Right kidney (tissue), 1 donor: ENCODE measurements around the gene BPIFA3.

Experiments
- DNase-seq: peaks from one replicate; pipeline ENCODE4 v3.0.0-alpha.2; 2016

Gene BPIFA3

GRCh38 chr20:33263784-33264183 lies 46.6 kb downstream of the BPIFA3 start:
- DNase-seq = no peak

DNA sequence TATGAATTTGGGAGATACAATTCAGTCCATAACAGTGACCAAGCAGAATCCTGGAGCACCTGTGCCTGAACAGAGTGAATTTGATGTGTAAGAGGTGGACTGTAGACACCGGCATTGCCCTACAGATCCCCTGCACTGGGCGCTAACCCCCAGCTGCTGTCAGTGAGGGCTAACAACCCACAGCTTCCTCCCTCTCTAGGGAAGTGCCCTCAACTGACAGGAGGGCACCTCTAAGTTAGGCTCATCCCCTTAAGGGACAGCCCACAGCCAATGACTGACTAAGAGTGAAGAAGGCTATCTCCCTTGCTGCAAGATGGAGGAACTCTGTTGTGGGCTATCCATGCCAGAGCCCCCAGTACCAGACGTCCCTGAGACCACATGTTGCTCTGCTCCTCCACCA lies 50.5 kb downstream of the BPIFA3 start:
- DNase-seq = no peak

DNA sequence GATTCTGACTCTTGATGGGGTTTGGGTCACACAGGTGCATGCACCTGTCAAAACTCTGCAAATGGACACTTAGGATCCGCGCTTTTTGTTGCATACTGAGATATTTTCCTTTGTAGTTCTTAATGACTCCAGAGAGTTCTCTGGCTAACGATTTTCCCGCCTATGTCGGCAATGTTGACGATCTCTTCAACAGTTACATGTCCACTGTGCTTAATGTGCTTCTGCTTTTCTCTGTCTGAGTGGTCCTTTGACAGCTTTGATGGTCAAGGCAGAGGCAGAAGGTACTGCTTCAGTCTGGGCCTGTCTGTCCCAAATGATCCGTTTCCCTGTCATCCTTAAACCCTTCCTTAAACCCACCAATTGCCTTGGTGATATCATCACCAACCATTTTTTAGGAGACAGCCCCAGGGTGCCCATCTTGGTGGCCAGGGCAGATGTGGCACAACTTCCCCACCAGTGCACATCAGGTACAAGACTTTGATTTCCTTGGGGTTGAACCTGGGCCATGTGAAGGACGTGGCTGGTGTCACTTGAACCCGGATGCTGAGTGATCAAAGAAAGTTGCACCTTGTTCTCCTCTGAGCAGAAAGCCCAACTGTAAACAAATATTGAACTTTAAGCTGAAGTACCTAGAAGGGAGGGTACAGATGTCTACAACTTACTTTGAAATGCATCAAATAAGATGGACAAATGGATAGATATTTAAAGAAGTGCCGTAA lies 55.2 kb downstream of the BPIFA3 start:
- DNase-seq = no peak

DNA sequence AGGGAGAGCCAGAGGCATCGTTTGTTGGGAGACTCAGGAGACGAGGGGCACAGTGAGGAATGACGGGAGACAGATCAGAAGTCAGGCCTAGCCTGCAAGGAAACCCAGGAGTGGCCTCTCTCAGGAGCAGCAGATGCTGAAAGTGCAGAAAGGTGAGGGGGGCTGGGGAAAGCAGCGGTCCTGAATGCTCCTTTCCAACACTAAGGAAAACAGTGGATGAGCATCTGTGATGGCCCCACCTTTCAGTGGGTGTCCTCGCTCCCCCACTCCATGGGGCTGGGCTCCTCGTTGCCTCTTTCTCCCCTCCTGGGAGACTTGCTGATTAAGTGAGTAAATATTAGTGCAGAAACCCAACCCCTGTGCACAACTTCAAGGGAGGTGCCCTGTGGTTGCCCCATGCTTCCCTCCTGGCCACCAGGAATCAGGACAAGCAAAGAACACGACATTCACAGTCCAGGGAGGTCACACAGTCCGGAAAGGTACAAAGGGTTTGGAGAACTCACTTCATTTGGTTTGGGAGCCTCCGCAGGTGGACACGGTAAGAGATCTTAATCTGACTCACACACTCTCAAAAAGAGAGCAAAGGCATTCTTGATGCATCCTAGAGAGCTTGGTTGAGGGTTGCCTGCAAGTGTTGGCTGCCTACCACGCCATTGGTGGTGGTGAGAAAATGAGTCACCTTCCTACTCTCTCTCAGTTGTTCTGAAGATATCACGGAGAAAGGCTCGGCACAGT lies 56.1 kb downstream of the BPIFA3 start:
- DNase-seq = no peak

DNA sequence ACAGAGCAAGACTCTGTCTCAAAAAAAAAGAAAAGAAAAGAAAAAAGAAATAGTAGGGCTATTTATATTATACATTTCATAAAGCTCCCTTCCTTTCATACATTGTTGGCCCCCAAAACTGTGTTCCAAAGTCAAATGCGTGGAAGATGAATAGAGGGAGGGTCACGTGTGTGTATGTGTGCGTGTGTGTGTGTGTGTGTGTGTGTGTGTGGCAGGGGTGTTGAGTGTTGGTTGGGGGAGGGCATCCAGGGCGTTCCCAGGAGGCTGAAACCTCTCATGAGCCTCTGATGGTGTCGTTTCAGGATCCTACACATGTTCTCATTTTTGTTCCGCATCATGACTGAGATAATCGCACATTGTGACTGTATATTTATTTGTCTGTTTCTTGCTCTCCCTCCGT lies 58.1 kb downstream of the BPIFA3 start:
- no peak for DNase-seq

GRCh38 chr20:33275871-33276270 lies 58.7 kb downstream of the BPIFA3 start:
- no peak for DNase-seq

GRCh38 chr20:33276303-33277113 lies 59.4 kb downstream of the BPIFA3 start:
- no peak for DNase-seq
